GM23338 (cell line): Measurements from ENCODE around the gene CDNF.

Source experiments
- CREB1 ChIP-seq: fragments of 250-450 bp; sonication (Bioruptor Pico); IDR thresholded peaks from 2 replicates; pipeline ENCODE4 v1.5.0; 2020; ENCODE audit warnings: low read depth, mild to moderate bottlenecking, moderate library complexity
- EZH2 ChIP-seq: fragments of 200-600 bp; sonication (generic); IDR thresholded peaks from one replicate; pipeline ENCODE4 v1.8.0; 2017; ENCODE audit warnings: antibody characterized with exemption, mild to moderate bottlenecking, low read depth; ENCODE audit not compliant: unreplicated experiment
- EZH2phosphoT487 ChIP-seq: fragments of 200-600 bp; sonication (generic); IDR thresholded peaks from one replicate; pipeline ENCODE4 v1.8.1; 2018; ENCODE audit warnings: antibody characterized with exemption; ENCODE audit not compliant: unreplicated experiment
- JUNB ChIP-seq: IDR thresholded peaks from one replicate; pipeline ENCODE4 v1.6.1; 2016; ENCODE audit warnings: antibody characterized with exemption; ENCODE audit not compliant: unreplicated experiment
- NANOG ChIP-seq: IDR thresholded peaks from 2 replicates; pipeline ENCODE4 v1.6.1; 2016; ENCODE audit warnings: antibody characterized with exemption, borderline replicate concordance
- POLR2AphosphoS5 ChIP-seq: IDR thresholded peaks from 2 replicates; pipeline ENCODE4 v1.6.1; 2016; ENCODE audit warnings: antibody characterized with exemption, low read depth
- REST ChIP-seq: IDR thresholded peaks from one replicate; pipeline ENCODE4 v1.6.1; 2018; ENCODE audit warnings: antibody characterized with exemption; ENCODE audit not compliant: unreplicated experiment
- STAT1 ChIP-seq: IDR thresholded peaks from one replicate; pipeline ENCODE4 v1.6.1; 2016; ENCODE audit warnings: antibody characterized with exemption; ENCODE audit not compliant: unreplicated experiment
- TF ChIP-seq, protein P1 (sequence below), 2 experiments: fragments of 200-600 bp in 1 of 2; sonication (generic) in 1 of 2; conservative IDR thresholded peaks; 2 replicates each; pipeline versions ENCODE4 v1.5.1 to v1.6.1; 2016 to 2017; ENCODE audit warnings: antibody characterized with exemption in 2 of 2, low read depth in 2 of 2, mild to moderate bottlenecking in 2 of 2, moderate library complexity in 1 of 2

DNA sequence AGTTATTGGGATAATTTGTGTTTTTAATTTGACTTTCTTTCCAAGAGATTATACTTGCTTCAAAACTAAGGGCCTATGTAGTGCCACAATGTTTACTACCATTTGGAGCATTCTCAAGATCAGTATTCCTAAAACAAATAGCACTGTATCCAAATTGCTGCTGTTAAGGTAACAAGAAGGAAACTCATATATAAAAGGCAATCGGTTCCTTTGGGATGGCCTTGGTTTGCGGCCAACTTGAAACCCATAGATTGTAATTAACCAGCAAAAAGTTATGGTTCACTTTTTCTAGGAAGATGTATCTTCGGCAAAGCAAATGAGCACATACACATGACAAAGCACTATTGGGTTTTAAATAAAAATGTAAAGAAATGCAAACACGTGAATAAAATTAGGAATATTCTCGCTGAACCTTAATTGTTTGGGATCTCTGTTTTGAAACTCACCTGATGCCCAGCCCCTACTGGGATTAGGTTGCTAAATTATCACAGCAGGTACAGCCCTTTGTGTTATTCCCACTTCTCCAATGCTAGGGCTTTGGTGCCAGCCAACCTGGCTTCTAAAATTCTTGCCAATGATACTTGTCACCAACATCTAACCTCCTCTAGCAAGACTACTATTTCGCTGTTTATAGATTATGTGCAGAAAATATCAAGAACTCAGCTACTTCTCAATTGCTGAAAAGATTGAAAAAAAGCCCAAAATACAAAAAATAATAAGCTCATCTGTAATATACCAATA lies 16.0 kb downstream of the CDNF start:
- TF ChIP-seq, protein P1, sequence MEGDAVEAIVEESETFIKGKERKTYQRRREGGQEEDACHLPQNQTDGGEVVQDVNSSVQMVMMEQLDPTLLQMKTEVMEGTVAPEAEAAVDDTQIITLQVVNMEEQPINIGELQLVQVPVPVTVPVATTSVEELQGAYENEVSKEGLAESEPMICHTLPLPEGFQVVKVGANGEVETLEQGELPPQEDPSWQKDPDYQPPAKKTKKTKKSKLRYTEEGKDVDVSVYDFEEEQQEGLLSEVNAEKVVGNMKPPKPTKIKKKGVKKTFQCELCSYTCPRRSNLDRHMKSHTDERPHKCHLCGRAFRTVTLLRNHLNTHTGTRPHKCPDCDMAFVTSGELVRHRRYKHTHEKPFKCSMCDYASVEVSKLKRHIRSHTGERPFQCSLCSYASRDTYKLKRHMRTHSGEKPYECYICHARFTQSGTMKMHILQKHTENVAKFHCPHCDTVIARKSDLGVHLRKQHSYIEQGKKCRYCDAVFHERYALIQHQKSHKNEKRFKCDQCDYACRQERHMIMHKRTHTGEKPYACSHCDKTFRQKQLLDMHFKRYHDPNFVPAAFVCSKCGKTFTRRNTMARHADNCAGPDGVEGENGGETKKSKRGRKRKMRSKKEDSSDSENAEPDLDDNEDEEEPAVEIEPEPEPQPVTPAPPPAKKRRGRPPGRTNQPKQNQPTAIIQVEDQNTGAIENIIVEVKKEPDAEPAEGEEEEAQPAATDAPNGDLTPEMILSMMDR (conservative IDR thresholded peaks at IDR 0.05; ENCODE audit: low read depth in 2 of 2), result no peak
- TF ChIP-seq NANOG (no peak), POLR2AphosphoS5 (no peak), EZH2 (no peak), CREB1 (CRISPR knock-in tag) (no peak), REST (no peak), EZH2phosphoT487 (no peak), STAT1 (no peak), JUNB (no peak)
